IMR-90 (cell line): ENCODE measurements around the gene ITGAL.

Experiments
- BHLHE40 ChIP-seq: fragments of 150-350 bp; IDR thresholded peaks from 2 replicates; pipeline ENCODE4 v1.6.1; 2016; ENCODE audit warnings: mild to moderate bottlenecking, low read depth, low read length
- CEBPB ChIP-seq: IDR thresholded peaks from 2 replicates; pipeline ENCODE4 v1.6.1; 2012; ENCODE audit warnings: low read depth, low read length, improper control_type of control experiment
- CTCF ChIP-seq: conservative IDR thresholded peaks from 2 replicates; pipeline ENCODE4 v1.5.1; 2012; ENCODE audit warnings: mild to moderate bottlenecking, low read depth, low read length, improper control_type of control experiment
- FOS ChIP-seq: fragments of 150-350 bp; IDR thresholded peaks from 2 replicates; pipeline ENCODE4 v1.6.1; 2016; ENCODE audit warnings: low read depth, low read length
- MAZ ChIP-seq: IDR thresholded peaks from 2 replicates; pipeline ENCODE4 v1.6.1; 2012; ENCODE audit warnings: low read depth, mild to moderate bottlenecking, low read length, improper control_type of control experiment, moderate library complexity, borderline replicate concordance
- MXI1 ChIP-seq: IDR thresholded peaks from 2 replicates; pipeline ENCODE4 v1.6.1; 2012; ENCODE audit warnings: low read depth, mild to moderate bottlenecking, low read length, moderate library complexity, borderline replicate concordance
- NFE2L2 ChIP-seq: fragments of 150-350 bp; IDR thresholded peaks from 2 replicates; pipeline ENCODE4 v1.6.1; 2016; ENCODE audit warnings: low read depth, mild to moderate bottlenecking, low read length
- POLR2A ChIP-seq: IDR thresholded peaks from 2 replicates; pipeline ENCODE4 v1.6.1; 2012; ENCODE audit warnings: mild to moderate bottlenecking, low read depth, low read length
- RFX5 ChIP-seq: IDR thresholded peaks from 2 replicates; pipeline ENCODE4 v1.8.0; 2012; ENCODE audit warnings: low read depth, mild to moderate bottlenecking, low read length, moderate library complexity
- SMC3 ChIP-seq: fragments of 150-350 bp; IDR thresholded peaks from 2 replicates; pipeline ENCODE4 v1.6.1; 2016; ENCODE audit warnings: low read depth, mild to moderate bottlenecking, antibody characterized with exemption, low read length, moderate library complexity
- TF ChIP-seq, protein P1 (sequence below): fragments of 150-350 bp; IDR thresholded peaks from 2 replicates; pipeline ENCODE4 v1.6.1; 2017; ENCODE audit warnings: mild to moderate bottlenecking, antibody characterized with exemption, low read length, low read depth

- TF ChIP-seq NFE2L2 (no peak), CTCF (no peak), MAZ (no peak), BHLHE40 (peak; percentile 34; the same call in 1 of the 2 replicates), SMC3 (no peak), POLR2A (no peak), CEBPB (no peak), MXI1 (no peak), RFX5 (no peak), FOS (no peak)
- TF ChIP-seq, protein P1, sequence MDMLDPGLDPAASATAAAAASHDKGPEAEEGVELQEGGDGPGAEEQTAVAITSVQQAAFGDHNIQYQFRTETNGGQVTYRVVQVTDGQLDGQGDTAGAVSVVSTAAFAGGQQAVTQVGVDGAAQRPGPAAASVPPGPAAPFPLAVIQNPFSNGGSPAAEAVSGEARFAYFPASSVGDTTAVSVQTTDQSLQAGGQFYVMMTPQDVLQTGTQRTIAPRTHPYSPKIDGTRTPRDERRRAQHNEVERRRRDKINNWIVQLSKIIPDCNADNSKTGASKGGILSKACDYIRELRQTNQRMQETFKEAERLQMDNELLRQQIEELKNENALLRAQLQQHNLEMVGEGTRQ = no peak
Measured at GRCh38 chr16:30526137-30526822, 53.7 kb downstream of the ITGAL start, which contains the start of gene ZNF768.
